HepG2 (cell line): Measurements from ENCODE around the gene RNPS1. TPM values are rescaled to one million over a fixed set of nuclear protein-coding genes. Genes with fewer than 3 reads are reported as not detected.

Experiments
- BRCA1 ChIP-seq: sonication (generic); formaldehyde crosslinking; IDR thresholded peaks from 2 replicates; pipeline ENCODE4 v1.4.0; 2020; ENCODE audit warnings: missing genetic modification reagents
- FLYWCH1 ChIP-seq: sonication (generic); formaldehyde crosslinking; IDR thresholded peaks from 2 replicates; pipeline ENCODE4 v1.8.1; 2023; ENCODE audit warnings: mild to moderate bottlenecking, missing genetic modification reagents
- GLI4 ChIP-seq: sonication (generic); formaldehyde crosslinking; IDR thresholded peaks from 2 replicates; pipeline ENCODE4 v1.5.1; 2020; ENCODE audit warnings: missing genetic modification reagents, mild to moderate bottlenecking, moderate library complexity, borderline replicate concordance
- MBD4 ChIP-seq: IDR thresholded peaks from 2 replicates; pipeline ENCODE4 v1.6.1; 2012; ENCODE audit warnings: low read length, inconsistent platforms, borderline replicate concordance
- PHF8 ChIP-seq: sonication (generic); formaldehyde crosslinking; IDR thresholded peaks from 2 replicates; pipeline ENCODE4 v1.5.0; 2020; ENCODE audit warnings: missing genetic modification reagents
- RARA ChIP-seq: IDR thresholded peaks from 2 replicates; pipeline ENCODE4 v1.6.1; 2016; ENCODE audit warnings: missing genetic modification reagents, missing compliant biosample characterization
- TGIF2 ChIP-seq: IDR thresholded peaks from 2 replicates; pipeline ENCODE4 v1.6.1; 2016; ENCODE audit warnings: control low read depth, missing compliant biosample characterization
- TMF1 ChIP-seq: sonication (generic); formaldehyde crosslinking; IDR thresholded peaks from 2 replicates; pipeline ENCODE4 v1.8.1; 2022; ENCODE audit warnings: low read depth, missing genetic modification reagents
- ZNF331 ChIP-seq: sonication (generic); formaldehyde crosslinking; IDR thresholded peaks from 2 replicates; pipeline ENCODE4 v1.4.0; 2020; ENCODE audit warnings: missing genetic modification reagents
- ZNF589 ChIP-seq: sonication (generic); formaldehyde crosslinking; conservative IDR thresholded peaks from 2 replicates; pipeline ENCODE4 v1.8.0; 2022; ENCODE audit warnings: mild to moderate bottlenecking, moderate library complexity, missing genetic modification reagents
- polyA plus RNA-seq, 8 experiments: library from polyadenylated mRNA; depleted of rRNA in 3 of 8; stranded (reverse) in 7 of 8; unstranded in 1 of 8; fragments of >200 nt; fragmentation: Illumina TruSeq in 4 of 8; extraction: Trizol in 4 of 8; gene quantifications; 2 replicates each; pipeline versions ENCODE4 v1.2.1 to v1.2.3, GENCODE V29; 2011 to 2016; ENCODE audit warnings: low read depth in 4 of 8, missing spikeins in 1 of 8, mixed read lengths in 1 of 8; ENCODE audit not compliant: insufficient read depth in 1 of 8
- total RNA-seq, 5 experiments: library from RNA; depleted of rRNA; stranded (reverse); fragments of >200 nt; fragmentation: Illumina TruSeq; extraction: Trizol; gene quantifications; 2 replicates each; pipeline ENCODE4 v1.2.3, GENCODE V29; 2016; ENCODE audit warnings: low read depth in 1 of 5
- TF ChIP-seq, protein P1 (sequence below): sonication (generic); formaldehyde crosslinking; IDR thresholded peaks from 2 replicates; pipeline ENCODE4 v1.5.0; 2020; ENCODE audit warnings: missing genetic modification reagents
- TF ChIP-seq, protein P2 (sequence below): sonication (generic); formaldehyde crosslinking; IDR thresholded peaks from 2 replicates; pipeline ENCODE4 v1.4.0; 2020; ENCODE audit warnings: mild to moderate bottlenecking, missing genetic modification reagents
- TF ChIP-seq, protein P3 (sequence below): sonication (generic); formaldehyde crosslinking; IDR thresholded peaks from 2 replicates; pipeline ENCODE4 v1.8.0; 2022; ENCODE audit warnings: mild to moderate bottlenecking, missing genetic modification reagents
- TF ChIP-seq, protein P4 (sequence below): sonication (generic); formaldehyde crosslinking; conservative IDR thresholded peaks from 2 replicates; pipeline ENCODE4 v1.4.0; 2020; ENCODE audit warnings: mild to moderate bottlenecking, missing genetic modification reagents, moderate library complexity
- TF ChIP-seq, protein P5 (sequence below), 2 experiments: IDR thresholded peaks; 2 replicates each; pipeline ENCODE4 v1.6.1; 2011 to 2012; ENCODE audit warnings: low read length in 2 of 2, borderline replicate concordance in 1 of 2, low read depth in 1 of 2, mild to moderate bottlenecking in 1 of 2, moderate library complexity in 1 of 2

Gene RNPS1
- total and polyA plus RNA-seq, 2 of the 13 experiments (the other 11 are each of a cell fraction or from before 2014, with no cell fraction given) = 126 to 133 TPM

DNA sequence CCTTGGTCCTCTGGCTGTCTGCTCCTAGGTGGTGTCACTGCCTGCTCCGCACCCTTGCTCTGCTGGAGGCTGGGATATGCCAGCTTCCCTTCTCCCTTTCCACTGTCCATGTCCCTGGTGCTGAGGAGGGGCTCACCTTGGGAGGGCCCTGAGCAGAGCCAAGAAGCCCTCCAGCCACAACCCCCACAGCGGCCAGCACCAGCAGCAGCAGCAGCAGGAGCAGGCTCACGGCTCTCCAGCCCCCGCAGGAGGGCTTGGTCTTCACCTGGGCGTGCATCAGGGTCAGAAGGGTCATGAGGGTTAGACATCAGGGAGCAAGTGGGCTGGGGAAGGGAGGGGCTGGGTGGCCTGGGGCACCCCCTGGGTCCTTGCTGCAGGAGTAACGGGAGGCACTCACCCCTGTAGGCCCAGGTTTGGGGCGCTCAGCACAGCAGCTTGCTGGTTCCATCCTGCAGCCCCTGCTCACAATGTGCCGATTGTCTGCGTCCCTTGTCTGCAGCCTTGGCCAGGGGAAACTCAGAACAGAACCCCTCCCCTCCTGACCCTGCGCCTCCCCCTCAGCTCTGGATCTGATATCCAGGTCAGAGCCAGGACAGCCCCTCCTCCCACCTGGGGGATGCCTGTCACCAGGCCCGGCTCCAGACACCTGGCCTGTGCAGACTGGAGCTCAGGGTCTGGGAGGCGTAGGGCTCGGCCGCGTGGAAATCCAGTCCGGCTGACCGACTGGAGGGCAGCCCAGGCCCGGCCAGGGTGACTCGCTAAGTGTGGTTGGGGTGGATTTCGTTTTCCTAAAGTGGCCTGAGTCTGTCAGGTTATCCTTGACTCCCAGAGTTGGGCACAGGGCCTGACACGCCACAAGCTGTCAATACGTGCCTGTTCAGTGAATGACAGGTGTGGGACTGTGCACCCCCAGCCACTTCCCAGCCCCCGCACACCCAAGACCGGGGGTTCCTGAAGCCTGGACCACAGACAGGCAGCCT, 57.2 kb downstream of the RNPS1 start, which contains the start of gene BRICD5 (continued):
- no peak for TF ChIP-seq MBD4
- peak; percentile 13; the same call in 1 of the 2 replicates for TF ChIP-seq ZNF331 (CRISPR knock-in tag)
- TF ChIP-seq, protein P1, sequence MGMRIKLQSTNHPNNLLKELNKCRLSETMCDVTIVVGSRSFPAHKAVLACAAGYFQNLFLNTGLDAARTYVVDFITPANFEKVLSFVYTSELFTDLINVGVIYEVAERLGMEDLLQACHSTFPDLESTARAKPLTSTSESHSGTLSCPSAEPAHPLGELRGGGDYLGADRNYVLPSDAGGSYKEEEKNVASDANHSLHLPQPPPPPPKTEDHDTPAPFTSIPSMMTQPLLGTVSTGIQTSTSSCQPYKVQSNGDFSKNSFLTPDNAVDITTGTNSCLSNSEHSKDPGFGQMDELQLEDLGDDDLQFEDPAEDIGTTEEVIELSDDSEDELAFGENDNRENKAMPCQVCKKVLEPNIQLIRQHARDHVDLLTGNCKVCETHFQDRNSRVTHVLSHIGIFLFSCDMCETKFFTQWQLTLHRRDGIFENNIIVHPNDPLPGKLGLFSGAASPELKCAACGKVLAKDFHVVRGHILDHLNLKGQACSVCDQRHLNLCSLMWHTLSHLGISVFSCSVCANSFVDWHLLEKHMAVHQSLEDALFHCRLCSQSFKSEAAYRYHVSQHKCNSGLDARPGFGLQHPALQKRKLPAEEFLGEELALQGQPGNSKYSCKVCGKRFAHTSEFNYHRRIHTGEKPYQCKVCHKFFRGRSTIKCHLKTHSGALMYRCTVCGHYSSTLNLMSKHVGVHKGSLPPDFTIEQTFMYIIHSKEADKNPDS = no peak
- peak; percentile 39 for TF ChIP-seq RARA (CRISPR knock-in tag)
- TF ChIP-seq, protein P2, sequence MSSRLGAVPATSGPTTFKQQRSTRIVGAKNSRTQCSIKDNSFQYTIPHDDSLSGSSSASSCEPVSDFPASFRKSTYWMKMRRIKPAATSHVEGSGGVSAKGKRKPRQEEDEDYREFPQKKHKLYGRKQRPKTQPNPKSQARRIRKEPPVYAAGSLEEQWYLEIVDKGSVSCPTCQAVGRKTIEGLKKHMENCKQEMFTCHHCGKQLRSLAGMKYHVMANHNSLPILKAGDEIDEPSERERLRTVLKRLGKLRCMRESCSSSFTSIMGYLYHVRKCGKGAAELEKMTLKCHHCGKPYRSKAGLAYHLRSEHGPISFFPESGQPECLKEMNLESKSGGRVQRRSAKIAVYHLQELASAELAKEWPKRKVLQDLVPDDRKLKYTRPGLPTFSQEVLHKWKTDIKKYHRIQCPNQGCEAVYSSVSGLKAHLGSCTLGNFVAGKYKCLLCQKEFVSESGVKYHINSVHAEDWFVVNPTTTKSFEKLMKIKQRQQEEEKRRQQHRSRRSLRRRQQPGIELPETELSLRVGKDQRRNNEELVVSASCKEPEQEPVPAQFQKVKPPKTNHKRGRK = no peak
- TF ChIP-seq TMF1 (CRISPR knock-in tag) = 0 out of 2 replicates have a peak, but pooled peaks have one; percentile 36
- no peak for TF ChIP-seq FLYWCH1 (CRISPR knock-in tag)
- TF ChIP-seq GLI4 (CRISPR knock-in tag) = no peak
- TF ChIP-seq TGIF2 (CRISPR knock-in tag) = 0 out of 2 replicates have a peak, but pooled peaks have one; percentile 24
- TF ChIP-seq BRCA1 (CRISPR knock-in tag) = no peak
- TF ChIP-seq, protein P3, sequence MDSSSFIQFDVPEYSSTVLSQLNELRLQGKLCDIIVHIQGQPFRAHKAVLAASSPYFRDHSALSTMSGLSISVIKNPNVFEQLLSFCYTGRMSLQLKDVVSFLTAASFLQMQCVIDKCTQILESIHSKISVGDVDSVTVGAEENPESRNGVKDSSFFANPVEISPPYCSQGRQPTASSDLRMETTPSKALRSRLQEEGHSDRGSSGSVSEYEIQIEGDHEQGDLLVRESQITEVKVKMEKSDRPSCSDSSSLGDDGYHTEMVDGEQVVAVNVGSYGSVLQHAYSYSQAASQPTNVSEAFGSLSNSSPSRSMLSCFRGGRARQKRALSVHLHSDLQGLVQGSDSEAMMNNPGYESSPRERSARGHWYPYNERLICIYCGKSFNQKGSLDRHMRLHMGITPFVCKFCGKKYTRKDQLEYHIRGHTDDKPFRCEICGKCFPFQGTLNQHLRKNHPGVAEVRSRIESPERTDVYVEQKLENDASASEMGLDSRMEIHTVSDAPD (CRISPR knock-in tag) = peak; percentile 48; the same call in 1 of the 2 replicates
- TF ChIP-seq, protein P4, sequence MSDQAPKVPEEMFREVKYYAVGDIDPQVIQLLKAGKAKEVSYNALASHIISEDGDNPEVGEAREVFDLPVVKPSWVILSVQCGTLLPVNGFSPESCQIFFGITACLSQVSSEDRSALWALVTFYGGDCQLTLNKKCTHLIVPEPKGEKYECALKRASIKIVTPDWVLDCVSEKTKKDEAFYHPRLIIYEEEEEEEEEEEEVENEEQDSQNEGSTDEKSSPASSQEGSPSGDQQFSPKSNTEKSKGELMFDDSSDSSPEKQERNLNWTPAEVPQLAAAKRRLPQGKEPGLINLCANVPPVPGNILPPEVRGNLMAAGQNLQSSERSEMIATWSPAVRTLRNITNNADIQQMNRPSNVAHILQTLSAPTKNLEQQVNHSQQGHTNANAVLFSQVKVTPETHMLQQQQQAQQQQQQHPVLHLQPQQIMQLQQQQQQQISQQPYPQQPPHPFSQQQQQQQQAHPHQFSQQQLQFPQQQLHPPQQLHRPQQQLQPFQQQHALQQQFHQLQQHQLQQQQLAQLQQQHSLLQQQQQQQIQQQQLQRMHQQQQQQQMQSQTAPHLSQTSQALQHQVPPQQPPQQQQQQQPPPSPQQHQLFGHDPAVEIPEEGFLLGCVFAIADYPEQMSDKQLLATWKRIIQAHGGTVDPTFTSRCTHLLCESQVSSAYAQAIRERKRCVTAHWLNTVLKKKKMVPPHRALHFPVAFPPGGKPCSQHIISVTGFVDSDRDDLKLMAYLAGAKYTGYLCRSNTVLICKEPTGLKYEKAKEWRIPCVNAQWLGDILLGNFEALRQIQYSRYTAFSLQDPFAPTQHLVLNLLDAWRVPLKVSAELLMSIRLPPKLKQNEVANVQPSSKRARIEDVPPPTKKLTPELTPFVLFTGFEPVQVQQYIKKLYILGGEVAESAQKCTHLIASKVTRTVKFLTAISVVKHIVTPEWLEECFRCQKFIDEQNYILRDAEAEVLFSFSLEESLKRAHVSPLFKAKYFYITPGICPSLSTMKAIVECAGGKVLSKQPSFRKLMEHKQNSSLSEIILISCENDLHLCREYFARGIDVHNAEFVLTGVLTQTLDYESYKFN (CRISPR knock-in tag) = peak; percentile 42; the same call in 1 of the 2 replicates
- 0 out of 2 replicates have a peak, but pooled peaks have one; percentile 26 for TF ChIP-seq PHF8 (CRISPR knock-in tag)
- TF ChIP-seq ZNF589 (CRISPR knock-in tag) = 0 out of 2 replicates have a peak, but pooled peaks have one; percentile 51
- TF ChIP-seq, protein P5, sequence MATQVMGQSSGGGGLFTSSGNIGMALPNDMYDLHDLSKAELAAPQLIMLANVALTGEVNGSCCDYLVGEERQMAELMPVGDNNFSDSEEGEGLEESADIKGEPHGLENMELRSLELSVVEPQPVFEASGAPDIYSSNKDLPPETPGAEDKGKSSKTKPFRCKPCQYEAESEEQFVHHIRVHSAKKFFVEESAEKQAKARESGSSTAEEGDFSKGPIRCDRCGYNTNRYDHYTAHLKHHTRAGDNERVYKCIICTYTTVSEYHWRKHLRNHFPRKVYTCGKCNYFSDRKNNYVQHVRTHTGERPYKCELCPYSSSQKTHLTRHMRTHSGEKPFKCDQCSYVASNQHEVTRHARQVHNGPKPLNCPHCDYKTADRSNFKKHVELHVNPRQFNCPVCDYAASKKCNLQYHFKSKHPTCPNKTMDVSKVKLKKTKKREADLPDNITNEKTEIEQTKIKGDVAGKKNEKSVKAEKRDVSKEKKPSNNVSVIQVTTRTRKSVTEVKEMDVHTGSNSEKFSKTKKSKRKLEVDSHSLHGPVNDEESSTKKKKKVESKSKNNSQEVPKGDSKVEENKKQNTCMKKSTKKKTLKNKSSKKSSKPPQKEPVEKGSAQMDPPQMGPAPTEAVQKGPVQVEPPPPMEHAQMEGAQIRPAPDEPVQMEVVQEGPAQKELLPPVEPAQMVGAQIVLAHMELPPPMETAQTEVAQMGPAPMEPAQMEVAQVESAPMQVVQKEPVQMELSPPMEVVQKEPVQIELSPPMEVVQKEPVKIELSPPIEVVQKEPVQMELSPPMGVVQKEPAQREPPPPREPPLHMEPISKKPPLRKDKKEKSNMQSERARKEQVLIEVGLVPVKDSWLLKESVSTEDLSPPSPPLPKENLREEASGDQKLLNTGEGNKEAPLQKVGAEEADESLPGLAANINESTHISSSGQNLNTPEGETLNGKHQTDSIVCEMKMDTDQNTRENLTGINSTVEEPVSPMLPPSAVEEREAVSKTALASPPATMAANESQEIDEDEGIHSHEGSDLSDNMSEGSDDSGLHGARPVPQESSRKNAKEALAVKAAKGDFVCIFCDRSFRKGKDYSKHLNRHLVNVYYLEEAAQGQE (IDR thresholded peaks at IDR 0.05; ENCODE audit: borderline replicate concordance in 1 of 2, low read depth in 1 of 2, low read length in 2 of 2) = no peak
